BJ (cell line): ENCODE data around the gene DERA. TPM values are rescaled to one million over a fixed set of nuclear protein-coding genes. Genes with fewer than 3 reads are reported as not detected.

Experiments
- CTCF ChIA-PET: fragments of 350-600 bp; formaldehyde crosslinking; extraction: SDS; loops from one replicate; lab custom pipeline; 2021; ENCODE audit warnings: antibody characterized with exemption, inconsistent platforms; lab: Yijun Ruan, JAX
- POLR2A ChIA-PET: fragments of 300-600 bp; sonication (Branson Sonifier 250); formaldehyde crosslinking; extraction: SDS; loops from one replicate; lab custom pipeline; 2021; ENCODE audit warnings: antibody characterized with exemption; lab: Charles Lee
- DNase-seq: peaks from one replicate; pipeline ENCODE4 v3.0.0-alpha.2; 2011; ENCODE audit warnings: low read depth
- H3K27me3 ChIP-seq: 2 replicates; pipeline ENCODE4 v1.6.0; 2011; ENCODE audit warnings: low read length; ENCODE audit not compliant: control insufficient read depth, insufficient read depth
- H3K36me3 ChIP-seq: 2 replicates; pipeline ENCODE4 v1.5.1; 2011; ENCODE audit warnings: low read length; ENCODE audit not compliant: control insufficient read depth, insufficient read depth
- H3K4me3 ChIP-seq: 2 replicates; pipeline ENCODE4 v1.5.1; 2011; ENCODE audit warnings: low read depth, mild to moderate bottlenecking, control low read depth, low read length
- CTCF ChIP-seq: IDR thresholded peaks from 2 replicates; pipeline ENCODE4 v1.5.1; 2011; ENCODE audit warnings: low read depth, mild to moderate bottlenecking, control low read depth, inconsistent platforms, low read length, moderate library complexity; ENCODE audit not compliant: insufficient read depth
- polyA plus RNA-seq: library from polyadenylated mRNA; depleted of rRNA; stranded (reverse); fragments of >200 nt; gene quantifications from 2 replicates; pipeline ENCODE4 v1.2.3, GENCODE V29; 2011

Gene DERA
- polyA plus RNA-seq, 1 experiment = 22.6 TPM

- no peak for TF ChIP-seq CTCF
- CTCF ChIA-PET = no interaction called here
- POLR2A ChIA-PET = no interaction called here
- no peak for DNase-seq
- no peaks in the 10 kb centered on the region for H3K27me3 ChIP-seq
- no peaks in the 10 kb centered on the region for H3K36me3 ChIP-seq
- H3K4me3 ChIP-seq = no peak overlapping the region
Observed at GRCh38 chr12:15997910-15998309, 86.8 kb downstream of the DERA start.

GRCh38 chr12:16002880-16003279 lies 91.7 kb downstream of the DERA start:
- H3K27me3 ChIP-seq = no peaks in the 10 kb centered on the region
- CTCF ChIA-PET = no interaction called here
- POLR2A ChIA-PET = no interaction called here

GRCh38 chr12:16003460-16003859 lies 92.3 kb downstream of the DERA start:
- DNase-seq = no peak
- Histone ChIP-seq H3K36me3 (no peaks in the 10 kb centered on the region), H3K27me3 (no peaks in the 10 kb centered on the region), H3K4me3 (no peak overlapping the region)
- ChIA-PET CTCF (interaction anchor here (0.6 kb wide), 1 partner anchor 15 kb away, joined by 3 read pairs; no protein-coding TSS in a partner anchor), POLR2A (no interaction called here)
- TF ChIP-seq CTCF = no peak

More at GRCh38 chr12:16002880-16003279, 91.7 kb downstream of the DERA start:
- no peak for TF ChIP-seq CTCF
- H3K36me3 ChIP-seq = no peaks in the 10 kb centered on the region
- DNase-seq = no peak
- no peak overlapping the region for H3K4me3 ChIP-seq

GRCh38 chr12:16006752-16007151 lies 95.6 kb downstream of the DERA start:
- ChIA-PET POLR2A (no interaction called here), CTCF (interaction anchor here (0.5 to 1.1 kb wide), 3 partner anchors 10 to 32 kb away, joined by 3 to 4 read pairs (median 3); no protein-coding TSS in a partner anchor)
- Histone ChIP-seq H3K36me3 (no peaks in the 10 kb centered on the region), H3K27me3 (no peaks in the 10 kb centered on the region), H3K4me3 (no peak overlapping the region)
- no peak for TF ChIP-seq CTCF
- DNase-seq = no peak

- DNase-seq = no peak
- Histone ChIP-seq H3K4me3 (no peak overlapping the region), H3K36me3 (no peaks in the 10 kb centered on the region), H3K27me3 (no peaks in the 10 kb centered on the region)
- no peak for TF ChIP-seq CTCF
- ChIA-PET CTCF (no interaction called here), POLR2A (no interaction called here)
Observed at GRCh38 chr12:16008421-16008824, 97.3 kb downstream of the DERA start.
